Measurements from ENCODE around the gene TIMM17B. TPM values are rescaled to one million over a fixed set of nuclear protein-coding genes. Genes with fewer than 3 reads are reported as not detected.

TIMM17B gene
- total RNA-seq, 1 donor from 2014 or later, result 77.9 TPM

GRCh38 chrX:48852857-48853256 is 44.7 kb downstream of the TIMM17B start:
- intact Hi-C loops (cut with micrococcal nuclease), result no loop called here
- DNase-seq (no peak), ATAC-seq (no peak)

GRCh38 chrX:48848847-48849246 is 48.7 kb downstream of the TIMM17B start:
- ATAC-seq (no peak), DNase-seq (no peak)
- intact Hi-C loops (cut with micrococcal nuclease), result no loop called here

Other genes with a start within 250 kb of the TIMM17B start
- 2.6 TPM for gene WAS, start 214.0 kb downstream of the TIMM17B start, total RNA-seq
- 2.4 TPM for gene SUV39H1, start 201.0 kb downstream of the TIMM17B start, total RNA-seq
- gene GLOD5, start 136.0 kb downstream of the TIMM17B start, total RNA-seq, result not detected
- not detected for gene GATA1, start 111.2 kb downstream of the TIMM17B start, total RNA-seq
- 44.4 TPM for gene HDAC6, start 95.7 kb downstream of the TIMM17B start, total RNA-seq
- not detected for gene ERAS, start 71.3 kb downstream of the TIMM17B start, total RNA-seq
- gene PCSK1N, start 62.2 kb downstream of the TIMM17B start, total RNA-seq, result 0.32 TPM
- 64.5 TPM for gene PQBP1, start 162 bp upstream of the TIMM17B start, total RNA-seq
- 15.7 TPM for gene SLC35A2, start 13.9 kb upstream of the TIMM17B start, total RNA-seq
- 3.9 TPM for gene PIM2, start 21.3 kb upstream of the TIMM17B start, total RNA-seq
- gene OTUD5, start 59.8 kb upstream of the TIMM17B start, total RNA-seq, result 18.9 TPM
- 0.47 TPM for gene KCND1, start 74.1 kb upstream of the TIMM17B start, total RNA-seq
- gene GRIPAP1, start 104.5 kb upstream of the TIMM17B start, total RNA-seq, result 18.1 TPM
- gene TFE3, start 145.6 kb upstream of the TIMM17B start, total RNA-seq, result 18.5 TPM
- 1.7 TPM for gene CCDC120, start 161.2 kb upstream of the TIMM17B start, total RNA-seq
- 6.3 TPM for gene PRAF2, start 176.2 kb upstream of the TIMM17B start, total RNA-seq
- gene WDR45, start 182.1 kb upstream of the TIMM17B start, total RNA-seq, result 65.4 TPM
- 18.9 TPM for gene GPKOW, start 226.0 kb upstream of the TIMM17B start, total RNA-seq